ENCODE measurements around the gene CEP250.

Gene CEP250

DNA sequence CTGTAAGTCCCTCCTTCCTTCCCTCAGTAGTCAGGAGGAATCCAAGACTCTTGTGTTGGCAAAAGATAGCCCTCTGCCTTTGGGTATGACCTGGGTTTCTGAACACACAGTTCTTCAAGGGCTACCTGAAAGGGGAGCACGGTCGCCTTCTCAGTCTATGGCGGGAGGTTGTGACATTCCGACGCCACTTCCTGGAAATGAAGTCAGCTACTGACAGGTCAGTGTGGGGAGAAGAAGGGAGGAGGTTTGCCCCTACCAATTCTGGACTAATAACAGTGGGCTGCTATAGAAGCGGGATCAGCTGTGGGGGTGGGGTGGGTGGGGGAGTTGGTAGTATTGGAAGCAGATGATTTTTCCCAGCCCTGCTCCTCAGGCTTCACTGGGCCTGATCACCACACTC is 11.5 kb downstream of the CEP250 start:
- peaks cover 5% of the 10 kb centered on the region; the same call in 1 of the 2 replicates for H3K4me1 ChIP-seq (ENCODE audit: control insufficient read depth, insufficient read depth, low read length)
- H3K9me3 ChIP-seq (ENCODE audit: control insufficient read depth, insufficient read depth, low read depth, low read length) = no peaks in the 10 kb centered on the region
- POLR2A ChIA-PET = interaction anchor here (0.9 to 1.6 kb wide), 2 partner anchors 12 kb away, joined by 3 to 6 read pairs; partner anchors contain the start of gene CEP250
- H3K27ac ChIP-seq (ENCODE audit: extremely low read depth, low read depth, low read length) = no peak overlapping the region
- H3K36me3 ChIP-seq (ENCODE audit: control insufficient read depth in 2 of 2, insufficient read depth in 1 of 2, low read length in 2 of 2) = peaks cover 56 to 96% of the 10 kb centered on the region in 2 experiments
- TF ChIP-seq ZNF266 (tag by site-specific recombination; IDR thresholded peaks at IDR 0.05; ENCODE audit: low read depth) = no peak
- no peak for TF ChIP-seq OVOL3 (tag by site-specific recombination; IDR thresholded peaks at IDR 0.05)
- TF ChIP-seq SCRT2 (tag by site-specific recombination; IDR thresholded peaks at IDR 0.05) = no peak
- TF ChIP-seq ZNF132 (tag by site-specific recombination; IDR thresholded peaks at IDR 0.05; ENCODE audit: borderline replicate concordance) = no peak
- TF ChIP-seq ZNF23 (tag by site-specific recombination; IDR thresholded peaks at IDR 0.05; ENCODE audit: borderline replicate concordance) = no peak
- TF ChIP-seq ZBTB48 (tag by site-specific recombination; IDR thresholded peaks at IDR 0.05) = no peak
- TF ChIP-seq ZNF830 (tag by site-specific recombination; IDR thresholded peaks at IDR 0.05; ENCODE audit: low read depth) = no peak
- TF ChIP-seq ZNF423 (tag by site-specific recombination; IDR thresholded peaks at IDR 0.05) = no peak
- TF ChIP-seq ZNF146 (tag by site-specific recombination; IDR thresholded peaks at IDR 0.05) = no peak
- TF ChIP-seq ZNF223 (tag by site-specific recombination; IDR thresholded peaks at IDR 0.05) = no peak
- TF ChIP-seq, protein P1, sequence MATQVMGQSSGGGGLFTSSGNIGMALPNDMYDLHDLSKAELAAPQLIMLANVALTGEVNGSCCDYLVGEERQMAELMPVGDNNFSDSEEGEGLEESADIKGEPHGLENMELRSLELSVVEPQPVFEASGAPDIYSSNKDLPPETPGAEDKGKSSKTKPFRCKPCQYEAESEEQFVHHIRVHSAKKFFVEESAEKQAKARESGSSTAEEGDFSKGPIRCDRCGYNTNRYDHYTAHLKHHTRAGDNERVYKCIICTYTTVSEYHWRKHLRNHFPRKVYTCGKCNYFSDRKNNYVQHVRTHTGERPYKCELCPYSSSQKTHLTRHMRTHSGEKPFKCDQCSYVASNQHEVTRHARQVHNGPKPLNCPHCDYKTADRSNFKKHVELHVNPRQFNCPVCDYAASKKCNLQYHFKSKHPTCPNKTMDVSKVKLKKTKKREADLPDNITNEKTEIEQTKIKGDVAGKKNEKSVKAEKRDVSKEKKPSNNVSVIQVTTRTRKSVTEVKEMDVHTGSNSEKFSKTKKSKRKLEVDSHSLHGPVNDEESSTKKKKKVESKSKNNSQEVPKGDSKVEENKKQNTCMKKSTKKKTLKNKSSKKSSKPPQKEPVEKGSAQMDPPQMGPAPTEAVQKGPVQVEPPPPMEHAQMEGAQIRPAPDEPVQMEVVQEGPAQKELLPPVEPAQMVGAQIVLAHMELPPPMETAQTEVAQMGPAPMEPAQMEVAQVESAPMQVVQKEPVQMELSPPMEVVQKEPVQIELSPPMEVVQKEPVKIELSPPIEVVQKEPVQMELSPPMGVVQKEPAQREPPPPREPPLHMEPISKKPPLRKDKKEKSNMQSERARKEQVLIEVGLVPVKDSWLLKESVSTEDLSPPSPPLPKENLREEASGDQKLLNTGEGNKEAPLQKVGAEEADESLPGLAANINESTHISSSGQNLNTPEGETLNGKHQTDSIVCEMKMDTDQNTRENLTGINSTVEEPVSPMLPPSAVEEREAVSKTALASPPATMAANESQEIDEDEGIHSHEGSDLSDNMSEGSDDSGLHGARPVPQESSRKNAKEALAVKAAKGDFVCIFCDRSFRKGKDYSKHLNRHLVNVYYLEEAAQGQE (tag by site-specific recombination; IDR thresholded peaks at IDR 0.05) = no peak
- TF ChIP-seq GLIS2 (tag by site-specific recombination; IDR thresholded peaks at IDR 0.05) = no peak
- TF ChIP-seq, protein P2, sequence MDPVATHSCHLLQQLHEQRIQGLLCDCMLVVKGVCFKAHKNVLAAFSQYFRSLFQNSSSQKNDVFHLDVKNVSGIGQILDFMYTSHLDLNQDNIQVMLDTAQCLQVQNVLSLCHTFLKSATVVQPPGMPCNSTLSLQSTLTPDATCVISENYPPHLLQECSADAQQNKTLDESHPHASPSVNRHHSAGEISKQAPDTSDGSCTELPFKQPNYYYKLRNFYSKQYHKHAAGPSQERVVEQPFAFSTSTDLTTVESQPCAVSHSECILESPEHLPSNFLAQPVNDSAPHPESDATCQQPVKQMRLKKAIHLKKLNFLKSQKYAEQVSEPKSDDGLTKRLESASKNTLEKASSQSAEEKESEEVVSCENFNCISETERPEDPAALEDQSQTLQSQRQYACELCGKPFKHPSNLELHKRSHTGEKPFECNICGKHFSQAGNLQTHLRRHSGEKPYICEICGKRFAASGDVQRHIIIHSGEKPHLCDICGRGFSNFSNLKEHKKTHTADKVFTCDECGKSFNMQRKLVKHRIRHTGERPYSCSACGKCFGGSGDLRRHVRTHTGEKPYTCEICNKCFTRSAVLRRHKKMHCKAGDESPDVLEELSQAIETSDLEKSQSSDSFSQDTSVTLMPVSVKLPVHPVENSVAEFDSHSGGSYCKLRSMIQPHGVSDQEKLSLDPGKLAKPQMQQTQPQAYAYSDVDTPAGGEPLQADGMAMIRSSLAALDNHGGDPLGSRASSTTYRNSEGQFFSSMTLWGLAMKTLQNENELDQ (tag by site-specific recombination; IDR thresholded peaks at IDR 0.05; ENCODE audit: low read depth) = no peak
- no peak for TF ChIP-seq ZNF404 (tag by site-specific recombination; IDR thresholded peaks at IDR 0.05)
- TF ChIP-seq, protein P3, sequence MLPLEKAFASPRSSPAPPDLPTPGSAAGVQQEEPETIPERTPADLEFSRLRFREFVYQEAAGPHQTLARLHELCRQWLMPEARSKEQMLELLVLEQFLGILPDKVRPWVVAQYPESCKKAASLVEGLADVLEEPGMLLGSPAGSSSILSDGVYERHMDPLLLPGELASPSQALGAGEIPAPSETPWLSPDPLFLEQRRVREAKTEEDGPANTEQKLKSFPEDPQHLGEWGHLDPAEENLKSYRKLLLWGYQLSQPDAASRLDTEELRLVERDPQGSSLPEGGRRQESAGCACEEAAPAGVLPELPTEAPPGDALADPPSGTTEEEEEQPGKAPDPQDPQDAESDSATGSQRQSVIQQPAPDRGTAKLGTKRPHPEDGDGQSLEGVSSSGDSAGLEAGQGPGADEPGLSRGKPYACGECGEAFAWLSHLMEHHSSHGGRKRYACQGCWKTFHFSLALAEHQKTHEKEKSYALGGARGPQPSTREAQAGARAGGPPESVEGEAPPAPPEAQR (tag by site-specific recombination; IDR thresholded peaks at IDR 0.05) = no peak
- TF ChIP-seq, protein P4, sequence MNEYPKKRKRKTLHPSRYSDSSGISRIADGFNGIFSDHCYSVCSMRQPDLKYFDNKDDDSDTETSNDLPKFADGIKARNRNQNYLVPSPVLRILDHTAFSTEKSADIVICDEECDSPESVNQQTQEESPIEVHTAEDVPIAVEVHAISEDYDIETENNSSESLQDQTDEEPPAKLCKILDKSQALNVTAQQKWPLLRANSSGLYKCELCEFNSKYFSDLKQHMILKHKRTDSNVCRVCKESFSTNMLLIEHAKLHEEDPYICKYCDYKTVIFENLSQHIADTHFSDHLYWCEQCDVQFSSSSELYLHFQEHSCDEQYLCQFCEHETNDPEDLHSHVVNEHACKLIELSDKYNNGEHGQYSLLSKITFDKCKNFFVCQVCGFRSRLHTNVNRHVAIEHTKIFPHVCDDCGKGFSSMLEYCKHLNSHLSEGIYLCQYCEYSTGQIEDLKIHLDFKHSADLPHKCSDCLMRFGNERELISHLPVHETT (tag by site-specific recombination; IDR thresholded peaks at IDR 0.05) = no peak
- TF ChIP-seq ZNF433 (tag by site-specific recombination; IDR thresholded peaks at IDR 0.05; ENCODE audit: low read depth) = no peak
- TF ChIP-seq TRIM28 (IDR thresholded peaks at IDR 0.05; ENCODE audit: borderline replicate concordance, low read length) = no peak
- TF ChIP-seq ZNF248 (tag by site-specific recombination; IDR thresholded peaks at IDR 0.05) = no peak
- CTCF ChIA-PET = interaction anchor here (0.7 to 1.2 kb wide), 2 partner anchors 46 to 1358 kb away, joined by 3 read pairs; no protein-coding TSS in a partner anchor
- no peak overlapping the region for H3K4me3 ChIP-seq (ENCODE audit: low read depth, low read length)

All from HEK293 (cell line).